ENCODE results near the gene EME1.

GRCh38 chr17:50371526-50371925 lies 1.5 kb upstream of the EME1 start:
- TF ChIP-seq POLR2AphosphoS5 (IDR thresholded peaks at IDR 0.05), result no peak
- TF ChIP-seq CTCF (IDR thresholded peaks at IDR 0.05), result no peak
